Subcutaneous adipose tissue (tissue), 4 donors: ENCODE measurements around the gene MRPL22. TPM values are rescaled to one million over a fixed set of nuclear protein-coding genes. Genes with fewer than 3 reads are reported as not detected.

Experiments
- total RNA-seq, 4 donors: library from RNA; depleted of rRNA; stranded (reverse); fragments of >200 nt; gene quantifications; one replicate each; pipeline ENCODE4 v1.1.0, GENCODE V29; 2016
- TF ChIP-seq, protein P1 (sequence below): fragments of 450-650 bp; IDR thresholded peaks from one replicate; pipeline ENCODE4 v1.5.1; 2016; ENCODE audit warnings: low read depth, mild to moderate bottlenecking, control low read depth, antibody characterized with exemption, moderate library complexity

MRPL22 gene
- total RNA-seq, 4 donors from 2014 or later: 13.4 to 34.6 (median 19.2) TPM

DNA sequence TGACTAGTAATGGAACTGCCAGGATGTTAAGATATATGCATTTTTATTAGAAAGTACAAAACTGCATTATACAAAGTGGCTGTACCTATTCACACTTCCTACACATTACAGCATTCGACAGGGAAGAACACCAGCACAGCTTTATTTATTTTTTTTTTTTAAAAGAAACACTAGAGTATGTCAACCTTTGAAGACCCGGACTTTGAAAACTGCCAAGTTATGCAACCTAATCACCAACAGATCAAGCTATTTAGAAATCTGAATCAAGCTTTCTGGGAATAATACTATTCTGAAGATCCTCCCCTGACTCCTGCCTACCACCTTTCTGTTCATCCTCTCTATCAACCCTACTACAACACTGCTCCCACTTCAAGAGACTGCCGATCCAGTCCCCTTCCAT is 7.3 kb upstream of the MRPL22 start:
- TF ChIP-seq, protein P1, sequence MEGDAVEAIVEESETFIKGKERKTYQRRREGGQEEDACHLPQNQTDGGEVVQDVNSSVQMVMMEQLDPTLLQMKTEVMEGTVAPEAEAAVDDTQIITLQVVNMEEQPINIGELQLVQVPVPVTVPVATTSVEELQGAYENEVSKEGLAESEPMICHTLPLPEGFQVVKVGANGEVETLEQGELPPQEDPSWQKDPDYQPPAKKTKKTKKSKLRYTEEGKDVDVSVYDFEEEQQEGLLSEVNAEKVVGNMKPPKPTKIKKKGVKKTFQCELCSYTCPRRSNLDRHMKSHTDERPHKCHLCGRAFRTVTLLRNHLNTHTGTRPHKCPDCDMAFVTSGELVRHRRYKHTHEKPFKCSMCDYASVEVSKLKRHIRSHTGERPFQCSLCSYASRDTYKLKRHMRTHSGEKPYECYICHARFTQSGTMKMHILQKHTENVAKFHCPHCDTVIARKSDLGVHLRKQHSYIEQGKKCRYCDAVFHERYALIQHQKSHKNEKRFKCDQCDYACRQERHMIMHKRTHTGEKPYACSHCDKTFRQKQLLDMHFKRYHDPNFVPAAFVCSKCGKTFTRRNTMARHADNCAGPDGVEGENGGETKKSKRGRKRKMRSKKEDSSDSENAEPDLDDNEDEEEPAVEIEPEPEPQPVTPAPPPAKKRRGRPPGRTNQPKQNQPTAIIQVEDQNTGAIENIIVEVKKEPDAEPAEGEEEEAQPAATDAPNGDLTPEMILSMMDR: no peak

DNA sequence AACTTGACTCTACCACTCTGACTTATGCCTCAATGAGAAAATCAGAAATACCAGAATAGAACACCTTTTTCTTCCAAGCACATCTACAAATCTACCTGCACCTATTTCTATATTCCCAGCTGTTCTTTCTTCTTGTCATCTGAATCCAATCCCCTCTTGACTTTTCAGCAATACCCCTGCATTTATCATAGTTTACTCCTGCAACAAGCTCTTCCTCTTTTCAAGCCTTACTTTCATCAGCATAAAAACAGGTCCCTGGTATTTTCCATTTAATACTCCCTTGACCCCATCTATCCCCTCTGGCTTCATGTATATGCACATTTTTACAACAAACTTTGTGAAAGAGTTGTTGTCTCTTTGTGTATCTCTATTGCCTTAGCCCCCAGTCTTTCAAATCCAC is 6.0 kb upstream of the MRPL22 start:
- TF ChIP-seq, protein P1: no peak

DNA sequence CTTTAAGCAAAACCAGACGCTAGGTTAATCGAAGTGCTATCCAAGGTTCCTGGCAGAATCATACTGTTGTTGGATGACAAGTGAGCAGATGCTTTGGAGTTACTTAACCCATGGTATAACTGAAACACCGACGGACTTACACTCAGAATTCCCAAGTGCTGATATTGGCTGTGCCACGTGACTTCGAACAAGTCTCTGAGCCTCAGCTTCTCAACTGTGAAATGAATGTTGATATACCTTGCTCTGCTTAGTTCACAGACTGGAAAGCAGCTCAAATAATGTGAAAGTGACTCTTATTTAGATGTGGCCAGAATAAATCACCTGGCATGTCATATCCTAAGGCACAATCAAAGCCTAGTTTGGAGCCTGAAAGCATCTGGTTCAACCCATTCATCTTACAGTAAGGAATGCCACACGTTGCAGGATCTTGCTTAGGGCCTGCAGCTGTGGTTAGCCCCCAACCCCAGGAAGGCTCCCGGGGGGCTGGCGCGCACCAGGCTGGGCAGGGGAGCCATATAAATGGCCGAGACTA is 3.6 kb upstream of the MRPL22 start:
- TF ChIP-seq, protein P1: no peak

DNA sequence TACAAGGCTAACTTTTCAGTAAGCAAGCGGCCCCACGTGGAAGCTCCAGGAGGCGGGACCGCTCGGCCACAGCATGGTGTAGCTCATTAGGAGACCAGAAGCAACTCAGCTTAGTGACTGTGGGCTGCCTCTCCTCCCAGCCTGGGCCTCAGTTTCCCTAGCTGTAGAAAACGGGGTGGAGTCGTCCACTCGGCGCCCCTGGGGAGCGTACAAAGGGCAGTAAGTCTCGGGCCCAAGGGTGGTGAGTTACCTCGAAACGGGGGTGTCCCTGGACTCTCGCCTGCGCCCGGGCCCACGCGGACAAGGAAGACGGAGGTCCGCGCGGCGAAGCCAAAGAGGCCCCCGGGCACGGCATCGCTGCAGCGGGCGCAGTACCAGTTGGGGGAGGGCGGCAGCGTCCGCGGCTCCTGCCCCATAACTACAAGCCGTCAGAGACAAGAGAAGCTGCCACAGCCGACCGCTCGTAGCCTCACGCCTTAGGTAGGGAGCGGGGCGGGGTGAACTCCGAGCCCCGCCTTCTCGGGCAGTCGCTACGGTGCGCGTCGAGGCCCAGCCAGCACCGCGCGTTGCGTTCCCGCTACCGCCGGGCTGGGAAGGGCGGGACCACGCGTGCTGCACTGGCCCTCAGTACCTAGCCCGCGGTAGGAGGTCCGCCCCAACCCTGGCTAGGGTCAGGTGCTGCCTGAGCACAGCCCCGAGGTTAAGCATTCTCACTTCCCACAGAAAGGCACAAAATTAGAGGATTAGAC is 3.0 kb upstream of the MRPL22 start, which contains the start of gene GEMIN5:
Gene GEMIN5 (minus strand): TSS at position 494 of the 749 bp plus-strand sequence. CDS start 78 bp downstream, at position 416.
- TF ChIP-seq, protein P1: no peak

GRCh38 chr5:154940375-154940771 is 500 bp upstream of the MRPL22 start:
- TF ChIP-seq, protein P1: no peak

DNA sequence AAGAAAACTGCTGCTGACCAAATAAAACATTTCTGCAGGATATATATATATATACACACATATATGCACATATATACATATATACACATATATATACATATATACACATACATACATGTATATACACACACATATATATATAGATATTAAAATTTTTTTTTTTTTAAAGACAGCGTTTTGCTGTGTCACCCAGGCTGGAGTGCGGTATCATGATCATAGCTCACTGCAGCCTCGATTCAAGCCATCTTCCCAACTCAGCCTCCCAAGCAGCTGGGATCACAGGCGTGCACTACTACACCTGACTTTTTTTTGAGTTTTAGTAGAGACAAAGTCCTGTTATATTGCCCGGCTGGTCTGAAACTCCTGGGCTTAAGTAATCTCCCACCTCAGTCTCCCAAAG is 2.7 kb downstream of the MRPL22 start:
- TF ChIP-seq, protein P1: no peak

GRCh38 chr5:154944716-154945115 is 3.8 kb downstream of the MRPL22 start:
- TF ChIP-seq, protein P1: no peak
